ENCODE data around the gene HES1. TPM values are rescaled to one million over a fixed set of nuclear protein-coding genes. Genes with fewer than 3 reads are reported as not detected.

HES1 gene
- total RNA-seq, 1 donor from 2014 or later, result 51.6 TPM

GRCh38 chr3:194184801-194185200 is 48.9 kb downstream of the HES1 start:
- H3K4me1 Mint-ChIP-seq (ENCODE audit: unreplicated experiment), result peaks cover 19% of the 10 kb centered on the region
- no peak overlapping the region for H3K27ac Mint-ChIP-seq (ENCODE audit: unreplicated experiment)
- no peak for DNase-seq (ENCODE audit: extremely low spot score, unreplicated experiment)
- H3K36me3 Mint-ChIP-seq (ENCODE audit: unreplicated experiment), result no peaks in the 10 kb centered on the region
- H3K9me3 Mint-ChIP-seq (ENCODE audit: unreplicated experiment), result no peaks in the 10 kb centered on the region
- no peak overlapping the region for H3K4me3 Mint-ChIP-seq (ENCODE audit: unreplicated experiment)
- no peak for TF ChIP-seq CTCF (IDR thresholded peaks at IDR 0.05)
- H3K27me3 Mint-ChIP-seq (ENCODE audit: unreplicated experiment), result peaks cover 27% of the 10 kb centered on the region

GRCh38 chr3:194185221-194185620 is 49.3 kb downstream of the HES1 start:
- Mint-ChIP-seq H3K9me3 (ENCODE audit: unreplicated experiment) (no peaks in the 10 kb centered on the region), H3K36me3 (ENCODE audit: unreplicated experiment) (no peaks in the 10 kb centered on the region), H3K27me3 (ENCODE audit: unreplicated experiment) (peaks cover 23% of the 10 kb centered on the region), H3K27ac (ENCODE audit: unreplicated experiment) (no peak overlapping the region), H3K4me3 (ENCODE audit: unreplicated experiment) (no peak overlapping the region), H3K4me1 (ENCODE audit: unreplicated experiment) (peaks cover 19% of the 10 kb centered on the region)
- DNase-seq (ENCODE audit: extremely low spot score, unreplicated experiment), result no peak
- no peak for TF ChIP-seq CTCF (IDR thresholded peaks at IDR 0.05)

GRCh38 chr3:194187233-194187944 is 51.4 kb downstream of the HES1 start:
- H3K9me3 Mint-ChIP-seq (ENCODE audit: unreplicated experiment), result no peaks in the 10 kb centered on the region
- no peak for TF ChIP-seq CTCF (IDR thresholded peaks at IDR 0.05)
- no peak for DNase-seq (ENCODE audit: extremely low spot score, unreplicated experiment)
- H3K27ac Mint-ChIP-seq (ENCODE audit: unreplicated experiment), result no peak overlapping the region
- H3K36me3 Mint-ChIP-seq (ENCODE audit: unreplicated experiment), result no peaks in the 10 kb centered on the region
- peaks cover 19% of the 10 kb centered on the region for H3K4me1 Mint-ChIP-seq (ENCODE audit: unreplicated experiment)
- H3K4me3 Mint-ChIP-seq (ENCODE audit: unreplicated experiment), result no peak overlapping the region
- H3K27me3 Mint-ChIP-seq (ENCODE audit: unreplicated experiment), result peaks cover 17% of the 10 kb centered on the region

Other genes with a start within 250 kb of the HES1 start
- not detected in 2 replicates for gene CPN2, start 215.2 kb downstream of the HES1 start, total RNA-seq
- 0.18 and 0.27 TPM in 2 replicates for gene LRRC15, start 233.6 kb downstream of the HES1 start, total RNA-seq